ENCODE results near the gene CA4. TPM values are rescaled to one million over a fixed set of nuclear protein-coding genes. Genes with fewer than 3 reads are reported as not detected.

The CA4 gene
- polyA plus RNA-seq, 6 donors from 2014 or later, result not detected

Other genes starting within 250 kb of the CA4 start
- gene RNFT1, start 185.2 kb upstream of the CA4 start, polyA plus RNA-seq (ENCODE audit: low read depth in 6 of 6), result 10 to 100 TPM; 33.0 to 73.3 (median 42.8) TPM
- gene HEATR6, start 71.1 kb upstream of the CA4 start, polyA plus RNA-seq (ENCODE audit: low read depth in 6 of 6), result 10 to 100 TPM; 10.1 to 19.1 (median 15.8) TPM
- gene USP32, start 242.2 kb downstream of the CA4 start, polyA plus RNA-seq (ENCODE audit: low read depth in 6 of 6), result 10 to 100 TPM in 4 of 6 donors, 1 to 10 TPM in 1, not detected in 1; 7.3 to 16.2 (median 14.1) TPM